ENCODE measurements around the gene NUBP1. TPM values are rescaled to one million over a fixed set of nuclear protein-coding genes. Genes with fewer than 3 reads are reported as not detected.

Gene NUBP1
- total RNA-seq, 1 donor from 2014 or later = 13.3 TPM

DNA sequence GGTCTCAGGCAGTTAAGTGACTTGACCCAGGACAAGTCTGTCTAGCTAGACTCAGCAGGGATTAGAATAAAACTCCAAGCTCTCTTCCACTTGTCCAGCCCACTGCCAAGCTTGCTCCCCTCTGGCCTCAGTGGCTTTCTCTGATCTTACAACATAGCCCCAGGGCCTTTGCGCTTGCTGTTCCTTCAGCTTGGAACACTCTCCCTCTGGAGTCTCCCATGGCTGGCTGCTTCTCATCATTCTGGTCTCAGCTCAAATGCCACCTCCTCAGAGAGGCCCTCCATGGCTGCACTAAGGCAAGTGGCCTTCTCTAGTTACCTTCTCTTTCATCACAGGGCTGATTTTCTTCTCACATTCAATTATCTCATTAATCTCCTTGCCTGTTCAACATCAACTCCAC, 73.9 kb downstream of the NUBP1 start:
- Histone ChIP-seq H3K9me3 (no peaks in the 10 kb centered on the region), H3K4me1 (peaks cover 0 to 5% of the 10 kb centered on the region in 2 donors), H3K36me3 (no peaks in the 10 kb centered on the region), H3K4me3 (no peak overlapping the region), H3K27me3 (no peaks in the 10 kb centered on the region), H3K27ac (no peak overlapping the region)
- DNase-seq (ENCODE audit: low spot score in 2 of 2) = no peak
- intact Hi-C loops (cut with DNase I) = no loop called here
- TF ChIP-seq, protein P1, sequence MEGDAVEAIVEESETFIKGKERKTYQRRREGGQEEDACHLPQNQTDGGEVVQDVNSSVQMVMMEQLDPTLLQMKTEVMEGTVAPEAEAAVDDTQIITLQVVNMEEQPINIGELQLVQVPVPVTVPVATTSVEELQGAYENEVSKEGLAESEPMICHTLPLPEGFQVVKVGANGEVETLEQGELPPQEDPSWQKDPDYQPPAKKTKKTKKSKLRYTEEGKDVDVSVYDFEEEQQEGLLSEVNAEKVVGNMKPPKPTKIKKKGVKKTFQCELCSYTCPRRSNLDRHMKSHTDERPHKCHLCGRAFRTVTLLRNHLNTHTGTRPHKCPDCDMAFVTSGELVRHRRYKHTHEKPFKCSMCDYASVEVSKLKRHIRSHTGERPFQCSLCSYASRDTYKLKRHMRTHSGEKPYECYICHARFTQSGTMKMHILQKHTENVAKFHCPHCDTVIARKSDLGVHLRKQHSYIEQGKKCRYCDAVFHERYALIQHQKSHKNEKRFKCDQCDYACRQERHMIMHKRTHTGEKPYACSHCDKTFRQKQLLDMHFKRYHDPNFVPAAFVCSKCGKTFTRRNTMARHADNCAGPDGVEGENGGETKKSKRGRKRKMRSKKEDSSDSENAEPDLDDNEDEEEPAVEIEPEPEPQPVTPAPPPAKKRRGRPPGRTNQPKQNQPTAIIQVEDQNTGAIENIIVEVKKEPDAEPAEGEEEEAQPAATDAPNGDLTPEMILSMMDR (IDR thresholded peaks at IDR 0.05) = no peak

DNA sequence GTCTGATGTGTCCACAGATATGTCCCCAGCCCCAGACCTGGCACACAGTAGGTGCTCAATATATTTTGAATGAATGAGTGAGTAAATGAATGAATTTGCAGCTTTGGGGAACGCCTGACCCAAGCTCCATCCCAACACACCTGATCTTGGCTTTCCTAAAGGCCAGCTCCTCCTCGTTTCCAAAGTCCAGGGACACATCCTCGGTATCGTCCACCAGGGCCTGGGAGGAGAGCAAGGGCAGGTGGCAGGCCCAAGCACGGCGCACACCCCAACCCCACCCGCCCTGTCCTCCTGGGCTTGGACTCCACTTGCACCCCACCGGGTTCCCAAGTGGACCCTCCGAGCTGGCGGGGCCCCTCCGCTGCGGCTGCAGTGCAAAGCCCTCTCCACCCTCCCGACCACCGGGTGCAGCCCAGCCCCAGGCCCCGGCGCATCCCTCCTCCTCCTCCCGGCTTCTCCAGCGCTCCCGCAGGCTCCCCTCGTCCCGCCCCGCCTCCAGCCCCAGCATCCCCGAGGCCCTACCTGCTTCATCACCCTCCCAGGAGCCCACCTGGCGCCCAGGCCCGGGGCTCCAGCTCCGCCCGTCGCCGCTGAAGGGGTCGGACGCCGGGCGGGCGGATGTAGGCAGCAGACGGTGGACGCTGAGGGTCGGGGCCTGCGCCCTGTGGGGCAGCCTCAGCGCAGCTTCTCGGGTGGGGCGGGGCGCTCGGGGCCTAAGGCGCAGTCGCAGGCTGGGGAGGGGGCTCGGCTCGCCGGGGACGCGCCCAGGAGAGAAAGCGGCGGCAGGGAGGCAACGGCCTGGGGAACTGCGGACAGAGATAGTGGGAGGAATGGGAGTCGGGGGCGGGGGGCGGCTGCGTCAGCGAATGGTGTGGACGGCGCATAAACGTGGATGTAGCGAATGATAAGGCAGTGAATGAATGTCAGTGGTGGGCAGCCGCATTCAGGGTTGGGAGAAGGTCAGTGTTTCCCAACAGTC, 74.6 kb downstream of the NUBP1 start, which contains the start of gene TVP23A:
TSS of gene TVP23A (minus strand) at position 832 of the 979 bp plus-strand sequence. CDS start at position 531, 301 bp downstream.
- H3K4me3 ChIP-seq = peak within 1 kb of the TSS; percentile 18 to 62
- DNase-seq (ENCODE audit: low spot score in 2 of 2) = no peak
- no peaks in the 10 kb centered on the region for H3K36me3 ChIP-seq
- intact Hi-C loops (cut with DNase I) = no loop called here
- no peak within 1 kb of the TSS for H3K27ac ChIP-seq
- no peaks in the 10 kb centered on the region for H3K9me3 ChIP-seq
- TF ChIP-seq, protein P1 (IDR thresholded peaks at IDR 0.05) = no peak
- no peaks in the 10 kb centered on the region for H3K27me3 ChIP-seq
- H3K4me1 ChIP-seq = peaks cover 0 to 5% of the 10 kb centered on the region in 2 donors

Other genes starting within 250 kb of the NUBP1 start
- 49.2 TPM for gene EMP2, start 163.2 kb upstream of the NUBP1 start, total RNA-seq
- not detected for gene TEKT5, start 48.9 kb upstream of the NUBP1 start, total RNA-seq
- not detected for gene TVP23A, start 75.0 kb downstream of the NUBP1 start, total RNA-seq
- gene CIITA, start 133.4 kb downstream of the NUBP1 start, total RNA-seq = 19.4 TPM
- gene DEXI, start 198.6 kb downstream of the NUBP1 start, total RNA-seq = 94.2 TPM
- 16.2 TPM for gene CLEC16A, start 200.7 kb downstream of the NUBP1 start, total RNA-seq